NCI-H526 (cell line): ENCODE results near the gene ZNF138.

ENCODE experiments used
- DNase-seq, 2 experiments: peaks; one replicate each; lab custom pipeline; 2025; lab: John Stamatoyannopoulos, UW

Gene ZNF138

GRCh38 chr7:64875658-64876406 lies 81.6 kb downstream of the ZNF138 start:
- DNase-seq = no peak

- peak in 1 of 2 experiments; percentile 30 for DNase-seq
Measured at GRCh38 chr7:64876792-64877713, 82.8 kb downstream of the ZNF138 start.

- DNase-seq = no peak
Measured at GRCh38 chr7:64877714-64878610, 83.7 kb downstream of the ZNF138 start.

- DNase-seq = no peak
Measured at GRCh38 chr7:64878684-64879083, 84.5 kb downstream of the ZNF138 start.

GRCh38 chr7:64879086-64879730 lies 85.0 kb downstream of the ZNF138 start:
- no peak for DNase-seq

GRCh38 chr7:64879800-64880199 lies 85.6 kb downstream of the ZNF138 start:
- DNase-seq = no peak

- DNase-seq = no peak
Measured at GRCh38 chr7:64880322-64881297, 86.4 kb downstream of the ZNF138 start.

- no peak for DNase-seq
Measured at GRCh38 chr7:64881461-64882287, 87.4 kb downstream of the ZNF138 start.

GRCh38 chr7:64882341-64883112 lies 88.3 kb downstream of the ZNF138 start:
- DNase-seq = peak; percentile 31 to 82
